Right lobe of liver (tissue), 6 donors: ENCODE results near the gene ZMYM1. TPM values are rescaled to one million over a fixed set of nuclear protein-coding genes. Genes with fewer than 3 reads are reported as not detected.

Experiments
- ATAC-seq, 4 donors: fragments of 200-7000 bp; cut with Tn5 transposase; one replicate each; pipeline ENCODE4 v1.9.1; 2020; ENCODE audit warnings: mild to moderate bottlenecking in 4 of 4, moderate library complexity in 4 of 4
- DNase-seq, 3 donors: peaks; one replicate each; pipeline ENCODE4 v3.0.0-alpha.2; 2020
- H3K27ac ChIP-seq, 3 donors: fragments of 200-600 bp; one replicate each; pipeline ENCODE4 v1.8.0; 2022
- H3K27me3 ChIP-seq, 2 donors: fragments of 200-600 bp; one replicate each; pipeline ENCODE4 v1.8.0; 2022
- H3K36me3 ChIP-seq, 4 donors: fragments of 200-600 bp; sonication (generic) in 1 of 4; one replicate each; pipeline versions ENCODE4 v1.5.1 to v1.8.0; 2017 to 2022; ENCODE audit warnings: control low read depth in 1 of 4
- H3K4me1 ChIP-seq, 4 donors: fragments of 200-600 bp; sonication (generic) in 1 of 4; one replicate each; pipeline versions ENCODE4 v1.5.1 to v1.8.0; 2017 to 2022; ENCODE audit warnings: control low read depth in 1 of 4
- H3K4me3 ChIP-seq, 3 donors: fragments of 200-600 bp; one replicate each; pipeline ENCODE4 v1.8.0; 2022
- H3K9me3 ChIP-seq, 4 donors: fragments of 200-600 bp; sonication (generic) in 1 of 4; one replicate each; pipeline versions ENCODE4 v1.5.1 to v1.8.0; 2017 to 2022; ENCODE audit warnings: control low read depth in 1 of 4
- CTCF ChIP-seq, 4 donors: fragments of 200-600 bp in 3 of 4; fragments of 450-650 bp in 1 of 4; IDR thresholded peaks; one replicate each; pipeline versions ENCODE4 v1.5.1 to v1.8.0; 2016 to 2022; ENCODE audit warnings: antibody characterized with exemption in 4 of 4, mild to moderate bottlenecking in 2 of 4
- POLR2A ChIP-seq: fragments of 450-650 bp; IDR thresholded peaks from one replicate; pipeline ENCODE4 v1.6.1; 2017; ENCODE audit warnings: antibody characterized with exemption, mild to moderate bottlenecking
- WGBS: methylation state at CpG from one replicate; pipeline ENCODE4 v1.1.6; 2018; ENCODE audit warnings: low coverage, low lambda C conversion rate; ENCODE audit not compliant: insufficient coverage; ENCODE audit errors: missing lambda C conversion rate; 5-methylcytosine and 5-hydroxymethylcytosine counted together
- intact Hi-C, 2 donors: fragments of 100-400 bp; cut with DNase I; formaldehyde crosslinking; loops; one replicate each; pipeline versions ENCODE4 v1.11.2 to v1.14.1; 2022
- total RNA-seq, 6 experiments: library from RNA; depleted of rRNA in 2 of 6; stranded (reverse); fragments of >200 nt in 2 of 6; fragmentation: NEBNext Ultra II Directional in 3 of 6; extraction: Animal tissue kit (Norgen Biotek cat#: 25700) in 3 of 6; gene quantifications; one replicate each; pipeline versions ENCODE4 v1.1.0 to v1.2.4, GENCODE V29; 2016 to 2023
- donor health status: DM: no; HTN: yes; CAD: no.
- donor health status: DM: no; HTN: no; CAD: no.
- donor health status: DM: no; HTN: no; CAD: no.
- donor health status: DM: no; HTN: yes; CAD: no.
- donor health status: DM: no; HTN: yes; CAD: no.

The ZMYM1 gene
- total RNA-seq, 6 experiments from 2014 or later: 6.7 to 10.4 (median 7.6) TPM

- TF ChIP-seq POLR2A: no peak
- TF ChIP-seq CTCF (IDR thresholded peaks at IDR 0.05): no peak
- Histone ChIP-seq H3K9me3 (no peaks in the 10 kb centered on the region), H3K27ac (no peak overlapping the region), H3K4me1 (no peaks in the 10 kb centered on the region), H3K4me3 (no peak overlapping the region), H3K36me3 (no peaks in the 10 kb centered on the region), H3K27me3 (no peaks in the 10 kb centered on the region)
- ATAC-seq (no peak), DNase-seq (no peak)
- intact Hi-C loops: no loop called here
- WGBS: 77% methylated on average over 3 of the region's 3 CpGs
Measured at GRCh38 chr1:35043498-35043897, 35.7 kb upstream of the ZMYM1 start.

GRCh38 chr1:35044431-35044830, 34.8 kb upstream of the ZMYM1 start:
- H3K4me3 ChIP-seq: no peak overlapping the region
- intact Hi-C loops: no loop called here
- H3K27me3 ChIP-seq: no peaks in the 10 kb centered on the region
- no peaks in the 10 kb centered on the region for H3K4me1 ChIP-seq
- ATAC-seq (no peak), DNase-seq (no peak)
- 40% methylated on average over 1 of the region's 1 CpG for WGBS
- no peak for TF ChIP-seq POLR2A
- no peak for TF ChIP-seq CTCF (IDR thresholded peaks at IDR 0.05)
- H3K9me3 ChIP-seq: no peaks in the 10 kb centered on the region
- H3K36me3 ChIP-seq: no peaks in the 10 kb centered on the region
- H3K27ac ChIP-seq: no peak overlapping the region

- 57% methylated on average over 1 of the region's 5 CpGs for WGBS
- H3K27ac ChIP-seq: no peak overlapping the region
- intact Hi-C loops: no loop called here
- H3K4me3 ChIP-seq: no peak overlapping the region
- H3K4me1 ChIP-seq: no peaks in the 10 kb centered on the region
- no peak for ATAC-seq
- no peaks in the 10 kb centered on the region for H3K9me3 ChIP-seq
- H3K27me3 ChIP-seq: no peaks in the 10 kb centered on the region
- H3K36me3 ChIP-seq: no peaks in the 10 kb centered on the region
- no peak for DNase-seq
- TF ChIP-seq CTCF (IDR thresholded peaks at IDR 0.05) (no peak), POLR2A (no peak)
Measured at GRCh38 chr1:35046730-35047129, 32.5 kb upstream of the ZMYM1 start.

GRCh38 chr1:35047188-35047858, 31.9 kb upstream of the ZMYM1 start:
- no peak for DNase-seq
- Histone ChIP-seq H3K36me3 (no peaks in the 10 kb centered on the region), H3K27me3 (no peaks in the 10 kb centered on the region), H3K27ac (no peak overlapping the region), H3K4me3 (no peak overlapping the region), H3K4me1 (no peaks in the 10 kb centered on the region), H3K9me3 (no peaks in the 10 kb centered on the region)
- intact Hi-C loops: no loop called here
- TF ChIP-seq CTCF (IDR thresholded peaks at IDR 0.05) (no peak), POLR2A (no peak)
- ATAC-seq: no peak
- WGBS: 33% methylated on average over 2 of the region's 2 CpGs
